WTC11 (cell line): ENCODE results near the gene OR2F2.

Experiments used
- ATF3 ChIP-seq: sonication (generic); formaldehyde crosslinking; conservative IDR thresholded peaks from 2 replicates; pipeline ENCODE4 v1.8.1; 2022; ENCODE audit warnings: mild to moderate bottlenecking, missing genetic modification reagents
- CBFB ChIP-seq: sonication (generic); formaldehyde crosslinking; IDR thresholded peaks from 2 replicates; pipeline ENCODE4 v1.8.1; 2022; ENCODE audit warnings: mild to moderate bottlenecking, low read depth, missing genetic modification reagents
- CREB1 ChIP-seq: sonication (generic); formaldehyde crosslinking; IDR thresholded peaks from 2 replicates; pipeline ENCODE4 v1.8.0; 2023; ENCODE audit warnings: mild to moderate bottlenecking, missing genetic modification reagents
- CREM ChIP-seq: sonication (generic); formaldehyde crosslinking; IDR thresholded peaks from 2 replicates; pipeline ENCODE4 v1.8.1; 2022; ENCODE audit warnings: mild to moderate bottlenecking, missing genetic modification reagents, moderate library complexity
- CTCF ChIP-seq: fragments of 200-600 bp; IDR thresholded peaks from 2 replicates; pipeline ENCODE4 v1.8.0; 2022; ENCODE audit warnings: antibody characterized with exemption
- E2F1 ChIP-seq: sonication (generic); formaldehyde crosslinking; IDR thresholded peaks from 2 replicates; pipeline ENCODE4 v1.8.0; 2022; ENCODE audit warnings: mild to moderate bottlenecking, missing genetic modification reagents
- JUN ChIP-seq: sonication (generic); formaldehyde crosslinking; IDR thresholded peaks from 2 replicates; pipeline ENCODE4 v1.8.0; 2023; ENCODE audit warnings: mild to moderate bottlenecking, missing genetic modification reagents
- MLX ChIP-seq: sonication (generic); formaldehyde crosslinking; IDR thresholded peaks from 2 replicates; pipeline ENCODE4 v1.8.1; 2023; ENCODE audit warnings: mild to moderate bottlenecking, missing genetic modification reagents, moderate library complexity
- NR2C2 ChIP-seq: sonication (generic); formaldehyde crosslinking; IDR thresholded peaks from 2 replicates; pipeline ENCODE4 v1.8.0; 2022; ENCODE audit warnings: mild to moderate bottlenecking, missing genetic modification reagents
- SMAD4 ChIP-seq: sonication (generic); formaldehyde crosslinking; IDR thresholded peaks from 2 replicates; pipeline ENCODE4 v1.8.0; 2022; ENCODE audit warnings: mild to moderate bottlenecking, missing genetic modification reagents
- SOX15 ChIP-seq: fragments of 250-450 bp; sonication (Bioruptor Pico); IDR thresholded peaks from 2 replicates; pipeline ENCODE4 v1.9.0; 2021; ENCODE audit warnings: mild to moderate bottlenecking
- SP1 ChIP-seq: sonication (generic); formaldehyde crosslinking; conservative IDR thresholded peaks from 2 replicates; pipeline ENCODE4 v1.8.1; 2022; ENCODE audit warnings: missing genetic modification reagents
- ZMAT4 ChIP-seq: fragments of 250-450 bp; sonication (Bioruptor Pico); IDR thresholded peaks from 2 replicates; pipeline ENCODE4 v1.9.0; 2021; ENCODE audit warnings: mild to moderate bottlenecking
- ZNF232 ChIP-seq: sonication (generic); formaldehyde crosslinking; IDR thresholded peaks from 2 replicates; pipeline ENCODE4 v1.8.0; 2022; ENCODE audit warnings: mild to moderate bottlenecking, missing genetic modification reagents

- TF ChIP-seq MLX = no peak
- TF ChIP-seq CREM = no peak
- no peak for TF ChIP-seq NR2C2
- TF ChIP-seq CTCF = no peak
- TF ChIP-seq SP1 (CRISPR knock-in tag) = no peak
- no peak for TF ChIP-seq E2F1 (CRISPR knock-in tag)
- TF ChIP-seq CREB1 (CRISPR knock-in tag) = no peak
- TF ChIP-seq SMAD4 (CRISPR knock-in tag) = no peak
- no peak for TF ChIP-seq ZNF232
- no peak for TF ChIP-seq CBFB (CRISPR knock-in tag)
- no peak for TF ChIP-seq JUN
- no peak for TF ChIP-seq SOX15 (CRISPR knock-in tag)
- no peak for TF ChIP-seq ZMAT4 (CRISPR knock-in tag)
- no peak for TF ChIP-seq ATF3 (CRISPR knock-in tag)
These were observed 32.6 kb upstream of the OR2F2 start for GRCh38 chr7:143902332-143902899.
